Mesendoderm (in vitro differentiated cells): ENCODE results near the gene COL11A2.

Experiments
- DNase-seq: peaks from one replicate; pipeline ENCODE4 v3.0.0; 2013
- H2AK5ac ChIP-seq: 2 replicates; pipeline ENCODE4 v1.6.1; 2013; ENCODE audit warnings: low read length, inconsistent platforms
- H2BK120ac ChIP-seq: 2 replicates; pipeline ENCODE4 v1.6.1; 2013; ENCODE audit warnings: low read depth, mild to moderate bottlenecking, low read length, moderate library complexity, mixed read lengths
- H2BK15ac ChIP-seq: replicated peaks from 2 replicates; pipeline ENCODE4 v1.6.1; 2013; ENCODE audit warnings: low read depth, mild to moderate bottlenecking, moderate library complexity
- H2BK5ac ChIP-seq: 2 replicates; pipeline ENCODE4 v1.6.1; 2013; ENCODE audit warnings: low read length, inconsistent platforms
- H3K18ac ChIP-seq: 2 replicates; pipeline ENCODE4 v1.6.1; 2013; ENCODE audit warnings: mild to moderate bottlenecking, low read length, mixed read lengths
- H3K23ac ChIP-seq: one replicate; pipeline ENCODE4 v1.6.1; 2013; ENCODE audit warnings: low read length
- H3K27ac ChIP-seq: 2 replicates; pipeline ENCODE4 v1.5.1; 2013; ENCODE audit warnings: low read depth, mild to moderate bottlenecking, inconsistent platforms, low read length, moderate library complexity
- H3K27me3 ChIP-seq: 2 replicates; pipeline ENCODE4 v1.6.1; 2013; ENCODE audit warnings: low read length, control low read depth, mild to moderate bottlenecking, inconsistent platforms; ENCODE audit not compliant: insufficient read depth, poor library complexity
- H3K36me3 ChIP-seq: 2 replicates; pipeline ENCODE4 v1.6.1; 2013; ENCODE audit warnings: low read length, inconsistent platforms; ENCODE audit not compliant: control insufficient read depth, insufficient read depth
- H3K4ac ChIP-seq: one replicate; pipeline ENCODE4 v1.6.1; 2013; ENCODE audit warnings: low read depth, mild to moderate bottlenecking, low read length, moderate library complexity
- H3K4me1 ChIP-seq: 2 replicates; pipeline ENCODE4 v1.6.1; 2013; ENCODE audit warnings: low read depth, low read length, inconsistent platforms; ENCODE audit not compliant: control insufficient read depth
- H3K4me2 ChIP-seq: 2 replicates; pipeline ENCODE4 v1.6.1; 2013; ENCODE audit warnings: low read length
- H3K4me3 ChIP-seq: 2 replicates; pipeline ENCODE4 v1.5.1; 2013; ENCODE audit warnings: mild to moderate bottlenecking, low read length
- H3K56ac ChIP-seq: one replicate; pipeline ENCODE4 v1.6.1; 2013; ENCODE audit warnings: low read length
- H3K79me1 ChIP-seq: 2 replicates; pipeline ENCODE4 v1.6.1; 2013; ENCODE audit warnings: low read length, inconsistent platforms
- H3K79me2 ChIP-seq: 2 replicates; pipeline ENCODE4 v1.6.1; 2013; ENCODE audit warnings: mild to moderate bottlenecking, low read length; ENCODE audit not compliant: control insufficient read depth, insufficient read depth
- H3K9ac ChIP-seq: 2 replicates; pipeline ENCODE4 v1.6.1; 2013; ENCODE audit warnings: low read length, inconsistent platforms
- H4K5ac ChIP-seq: one replicate; pipeline ENCODE4 v1.6.1; 2013; ENCODE audit warnings: low read length
- H4K8ac ChIP-seq: one replicate; pipeline ENCODE4 v1.6.1; 2013; ENCODE audit warnings: low read depth, mild to moderate bottlenecking, control low read depth, low read length, moderate library complexity
- WGBS: extraction: QIAGEN DNeasy Blood & Tissue Kit; methylation state at CpG from one replicate; pipeline ENCODE4 v1.1.7; 2013; ENCODE audit warnings: low lambda C conversion rate, missing lambda C conversion rate; ENCODE audit not compliant: insufficient coverage; ENCODE audit errors: extremely low coverage; 5-methylcytosine and 5-hydroxymethylcytosine counted together

COL11A2 gene

GRCh38 chr6:33178755-33179475 is 13.4 kb downstream of the COL11A2 start:
- Histone ChIP-seq H3K4ac (no peak overlapping the region), H3K27me3 (no peaks in the 10 kb centered on the region), H2BK15ac (no peak overlapping the region), H2AK5ac (no peak overlapping the region), H3K4me1 (no peaks in the 10 kb centered on the region), H3K4me3 (no peak overlapping the region), H2BK5ac (no peak overlapping the region), H3K18ac (no peak overlapping the region), H3K23ac (no peak overlapping the region), H3K56ac (no peak overlapping the region), H3K79me1 (no peaks in the 10 kb centered on the region), H2BK120ac (no peak overlapping the region), H4K8ac (no peak overlapping the region), H3K27ac (no peak overlapping the region), H3K79me2 (no peaks in the 10 kb centered on the region), H4K5ac (no peak overlapping the region), H3K36me3 (no peaks in the 10 kb centered on the region), H3K4me2 (no peak overlapping the region), H3K9ac (no peak overlapping the region)
- no CpG with 5 or more reads among the region's 10 CpGs for WGBS
- DNase-seq: no peak

GRCh38 chr6:33177552-33178446 is 14.5 kb downstream of the COL11A2 start:
- no peak overlapping the region for H3K56ac ChIP-seq
- H3K27me3 ChIP-seq: no peaks in the 10 kb centered on the region
- no peak overlapping the region for H3K27ac ChIP-seq
- no peaks in the 10 kb centered on the region for H3K79me1 ChIP-seq
- no peaks in the 10 kb centered on the region for H3K79me2 ChIP-seq
- H2AK5ac ChIP-seq: no peak overlapping the region
- no peak overlapping the region for H3K4me2 ChIP-seq
- H3K4me3 ChIP-seq: no peak overlapping the region
- H3K23ac ChIP-seq: no peak overlapping the region
- no peak overlapping the region for H2BK120ac ChIP-seq
- H4K8ac ChIP-seq: no peak overlapping the region
- H3K9ac ChIP-seq: no peak overlapping the region
- no peak overlapping the region for H2BK15ac ChIP-seq
- no peak for DNase-seq
- WGBS: no CpG with 5 or more reads among the region's 19 CpGs
- no peak overlapping the region for H3K18ac ChIP-seq
- no peaks in the 10 kb centered on the region for H3K36me3 ChIP-seq
- H2BK5ac ChIP-seq: no peak overlapping the region
- no peaks in the 10 kb centered on the region for H3K4me1 ChIP-seq
- no peak overlapping the region for H4K5ac ChIP-seq
- H3K4ac ChIP-seq: no peak overlapping the region

- Histone ChIP-seq H3K23ac (no peak overlapping the region), H2BK120ac (no peak overlapping the region), H3K4me1 (no peaks in the 10 kb centered on the region), H2AK5ac (no peak overlapping the region), H3K56ac (no peak overlapping the region), H3K18ac (no peak overlapping the region), H3K4ac (no peak overlapping the region), H3K36me3 (no peaks in the 10 kb centered on the region), H3K79me2 (no peaks in the 10 kb centered on the region), H4K8ac (no peak overlapping the region), H2BK5ac (no peak overlapping the region), H4K5ac (no peak overlapping the region), H2BK15ac (no peak overlapping the region), H3K27me3 (no peaks in the 10 kb centered on the region), H3K4me3 (no peak overlapping the region), H3K27ac (no peak overlapping the region), H3K9ac (no peak overlapping the region), H3K4me2 (no peak overlapping the region), H3K79me1 (no peaks in the 10 kb centered on the region)
- no CpG with 5 or more reads among the region's 7 CpGs for WGBS
- DNase-seq: no peak
Observed at GRCh38 chr6:33176906-33177305, 15.4 kb downstream of the COL11A2 start.

GRCh38 chr6:33175436-33176069 is 16.7 kb downstream of the COL11A2 start:
- Histone ChIP-seq H2BK120ac (no peak overlapping the region), H2AK5ac (no peak overlapping the region), H3K23ac (no peak overlapping the region), H3K4ac (no peak overlapping the region), H3K56ac (no peak overlapping the region), H3K27ac (no peak overlapping the region), H3K79me2 (no peaks in the 10 kb centered on the region), H3K4me2 (no peak overlapping the region), H4K5ac (no peak overlapping the region), H2BK5ac (no peak overlapping the region), H3K9ac (no peak overlapping the region), H3K27me3 (no peaks in the 10 kb centered on the region), H3K18ac (no peak overlapping the region), H3K4me3 (no peak overlapping the region), H2BK15ac (no peak overlapping the region), H3K79me1 (no peaks in the 10 kb centered on the region), H3K4me1 (no peaks in the 10 kb centered on the region), H4K8ac (no peak overlapping the region), H3K36me3 (no peaks in the 10 kb centered on the region)
- no CpG with 5 or more reads among the region's 10 CpGs for WGBS
- no peak for DNase-seq

GRCh38 chr6:33174784-33175183 is 17.5 kb downstream of the COL11A2 start:
- Histone ChIP-seq H3K4me2 (no peak overlapping the region), H2BK120ac (no peak overlapping the region), H2BK5ac (no peak overlapping the region), H3K4ac (no peak overlapping the region), H3K56ac (no peak overlapping the region), H3K79me2 (no peaks in the 10 kb centered on the region), H4K8ac (no peak overlapping the region), H4K5ac (no peak overlapping the region), H2AK5ac (no peak overlapping the region), H3K36me3 (no peaks in the 10 kb centered on the region), H3K4me3 (no peak overlapping the region), H3K79me1 (no peaks in the 10 kb centered on the region), H2BK15ac (no peak overlapping the region), H3K27me3 (no peaks in the 10 kb centered on the region), H3K9ac (no peak overlapping the region), H3K27ac (no peak overlapping the region), H3K23ac (no peak overlapping the region), H3K4me1 (no peaks in the 10 kb centered on the region), H3K18ac (no peak overlapping the region)
- no peak for DNase-seq
- WGBS: no CpG with 5 or more reads among the region's 4 CpGs
